IPS-NIHi7 (cell line): ENCODE results near the gene TLX2.
"Not testable (repeated sequence)": the region's sequence is repeated elsewhere in the genome, so short reads cannot be mapped to it uniquely, and the experiment has no call there.

Experiments used
- DNase-seq: peaks from one replicate; pipeline ENCODE4 v3.0.0; 2012; ENCODE audit warnings: mixed read lengths; ENCODE audit errors: extremely low spot score

Gene TLX2

DNA sequence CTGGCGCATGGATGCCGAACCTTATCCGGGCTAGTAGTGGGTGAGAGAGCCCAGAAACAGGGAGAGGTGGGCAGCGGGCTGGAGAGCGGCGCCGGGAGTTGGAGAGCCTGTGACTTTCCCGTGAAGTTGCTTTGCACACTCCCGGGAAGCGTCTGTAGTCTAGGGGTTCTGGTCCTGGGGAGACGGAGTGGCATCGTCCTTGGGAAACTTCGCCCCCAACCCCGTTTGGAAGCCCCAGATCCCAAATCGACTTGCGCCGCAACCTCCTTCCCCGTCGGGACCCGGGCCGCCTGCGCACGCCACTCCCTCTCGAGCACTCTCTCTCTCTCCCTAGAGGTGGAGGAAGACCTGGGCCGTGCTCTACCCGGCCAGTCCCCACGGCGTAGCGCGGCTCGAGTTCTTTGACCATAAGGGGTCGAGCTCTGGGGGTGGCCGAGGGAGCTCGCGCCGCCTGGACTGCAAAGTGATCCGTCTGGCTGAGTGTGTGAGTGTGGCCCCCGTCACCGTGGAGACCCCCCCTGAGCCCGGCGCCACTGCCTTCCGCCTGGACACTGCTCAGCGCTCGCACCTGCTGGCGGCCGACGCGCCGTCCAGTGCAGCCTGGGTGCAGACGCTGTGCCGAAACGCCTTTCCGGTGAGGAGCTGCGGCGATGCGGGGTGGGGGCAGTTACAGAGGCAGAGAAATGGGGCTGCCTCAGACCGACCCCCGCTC lies 40.7 kb downstream of the TLX2 start:
- DNase-seq: peak; percentile 64

DNA sequence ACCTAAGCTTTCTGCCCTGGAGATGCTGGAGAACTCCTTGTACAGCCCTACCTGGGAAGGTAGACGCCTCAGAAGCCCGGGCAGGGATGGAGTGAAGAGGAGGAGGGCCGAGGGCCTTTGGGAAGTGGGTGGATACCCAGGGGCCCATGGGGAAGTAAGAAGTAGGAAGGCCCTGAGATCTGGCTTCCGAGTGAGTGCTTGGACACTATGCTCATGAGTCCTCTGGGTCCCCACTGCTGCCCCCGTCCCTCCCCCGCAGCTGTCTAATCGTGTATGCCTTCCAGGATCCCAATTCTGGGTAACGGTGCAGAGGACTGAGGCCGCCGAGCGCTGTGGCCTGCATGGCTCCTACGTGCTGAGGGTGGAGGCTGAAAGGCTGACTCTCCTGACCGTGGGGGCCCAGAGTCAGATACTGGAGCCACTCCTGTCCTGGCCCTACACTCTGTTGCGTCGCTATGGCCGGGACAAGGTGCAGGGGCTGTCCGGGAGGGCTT lies 41.4 kb downstream of the TLX2 start:
- DNase-seq: no peak

GRCh38 chr2:74556159-74556558 lies 41.9 kb downstream of the TLX2 start:
- DNase-seq: no peak

- DNase-seq: no peak
Measured at GRCh38 chr2:74556831-74557370, 42.7 kb downstream of the TLX2 start.

DNA sequence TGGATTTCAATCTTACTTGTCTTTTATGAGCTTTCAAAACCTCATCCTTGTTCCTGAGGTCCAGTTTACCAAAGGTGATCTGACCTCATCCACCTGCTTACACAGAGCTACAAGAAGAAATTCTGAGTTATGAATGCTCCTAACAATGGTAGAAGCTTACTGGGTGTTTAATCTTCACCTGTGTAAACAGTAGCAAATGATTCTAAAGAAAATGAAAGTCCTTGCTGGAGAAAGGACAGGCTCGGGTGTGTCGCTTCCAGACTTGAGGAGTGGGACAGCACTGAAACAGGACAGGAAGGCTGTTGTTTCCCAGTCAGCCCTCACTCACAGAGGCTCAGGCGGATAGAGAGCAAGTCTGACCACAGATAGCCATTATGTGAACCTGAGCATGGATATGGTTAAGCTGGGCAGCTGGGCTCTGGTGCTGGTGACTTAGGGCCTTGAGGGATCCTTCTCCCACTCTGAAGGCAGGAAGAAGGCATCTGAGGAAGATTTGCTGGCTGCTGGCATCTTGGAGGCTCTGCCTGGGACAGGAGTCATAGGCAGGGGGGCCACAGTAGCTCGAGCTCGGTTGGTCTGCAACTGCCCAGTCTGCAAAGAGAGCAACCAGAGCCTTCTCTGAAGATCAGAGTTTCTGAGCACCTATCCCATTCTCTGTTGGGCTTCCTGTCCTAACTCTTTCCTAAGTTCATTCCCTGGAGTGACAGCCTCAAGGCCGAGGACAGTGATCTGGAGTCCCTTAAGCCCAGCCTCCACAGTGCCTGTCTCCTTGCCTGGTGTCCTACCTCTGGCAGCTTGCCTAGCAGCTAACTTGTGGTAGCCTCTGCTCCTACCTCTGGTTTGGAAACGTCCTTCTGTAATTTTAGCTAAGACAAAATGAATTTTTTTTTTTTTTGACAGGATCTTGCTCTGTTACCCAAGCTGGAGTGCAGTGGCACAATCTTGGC lies 44.3 kb downstream of the TLX2 start:
- no peak for DNase-seq

GRCh38 chr2:74559912-74560311 lies 45.7 kb downstream of the TLX2 start:
- peak; percentile 45 for DNase-seq

GRCh38 chr2:74560591-74560990 lies 46.3 kb downstream of the TLX2 start:
- no peak for DNase-seq

DNA sequence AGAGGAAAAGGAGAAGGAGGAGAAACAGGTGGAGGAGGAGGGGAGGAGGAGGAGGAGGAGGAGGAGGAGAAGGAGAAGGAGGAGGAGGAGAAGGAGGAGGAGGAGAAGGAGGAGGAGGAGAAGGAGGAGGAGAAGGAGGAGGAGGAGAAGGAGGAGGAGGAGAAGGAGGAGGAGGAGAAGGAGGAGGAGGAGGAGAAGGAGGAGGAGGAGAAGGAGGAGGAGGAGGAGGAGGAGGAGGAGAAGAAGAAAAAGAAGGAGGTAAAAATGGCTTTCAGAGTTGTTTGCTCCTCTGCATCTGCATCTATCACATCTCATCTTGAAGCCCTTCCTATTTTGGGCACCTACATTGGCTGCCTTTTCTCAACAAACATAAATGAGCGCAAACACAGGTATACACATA lies 46.8 kb downstream of the TLX2 start:
- DNase-seq: not testable (repeated sequence)

DNA sequence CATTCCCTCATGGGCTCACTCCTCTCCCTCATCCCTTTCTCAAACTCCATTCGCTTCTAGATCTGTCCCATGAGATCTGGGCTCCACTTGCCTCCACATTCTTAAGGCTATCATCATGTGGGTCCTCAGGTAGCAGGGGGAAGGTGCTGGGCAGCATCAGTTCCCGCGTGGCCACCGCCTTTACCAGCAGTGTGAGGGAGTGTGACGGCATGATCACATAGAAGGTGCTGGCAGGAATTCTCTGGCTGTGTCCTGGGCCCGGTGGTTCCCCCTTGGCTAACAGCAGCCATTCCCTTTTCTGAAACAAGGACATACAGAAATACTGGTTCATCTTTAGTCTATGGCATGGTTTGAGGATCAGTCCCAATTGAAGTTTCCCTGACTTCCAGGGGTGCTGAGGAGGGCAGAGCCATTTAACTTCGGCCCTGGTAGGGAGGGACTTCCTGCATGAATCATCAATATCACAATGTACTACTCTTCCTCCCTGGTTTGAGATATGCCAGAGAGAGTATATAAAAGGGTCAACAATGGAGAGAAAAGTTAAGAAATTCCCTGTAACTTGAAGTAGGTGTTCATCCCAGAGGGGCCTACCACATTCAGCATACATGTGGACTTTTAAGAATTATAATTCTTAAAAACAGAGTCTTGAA lies 48.0 kb downstream of the TLX2 start:
- no peak for DNase-seq

GRCh38 chr2:74564222-74564621 lies 50.0 kb downstream of the TLX2 start:
- DNase-seq: no peak

GRCh38 chr2:74566076-74566753 lies 52.0 kb downstream of the TLX2 start:
- DNase-seq: no peak

GRCh38 chr2:74566754-74567085 lies 52.5 kb downstream of the TLX2 start:
- no peak for DNase-seq
